SH-SY5Y (cell line): ENCODE results near the gene KIF18B.

Experiments
- GATA2 ChIP-seq: IDR thresholded peaks from 2 replicates; pipeline ENCODE4 v1.6.1; 2011; ENCODE audit warnings: mild to moderate bottlenecking, low read depth, low read length
- GATA3 ChIP-seq: IDR thresholded peaks from 2 replicates; pipeline ENCODE4 v1.6.1; 2011; ENCODE audit warnings: low read depth, mild to moderate bottlenecking, low read length, moderate library complexity

DNA sequence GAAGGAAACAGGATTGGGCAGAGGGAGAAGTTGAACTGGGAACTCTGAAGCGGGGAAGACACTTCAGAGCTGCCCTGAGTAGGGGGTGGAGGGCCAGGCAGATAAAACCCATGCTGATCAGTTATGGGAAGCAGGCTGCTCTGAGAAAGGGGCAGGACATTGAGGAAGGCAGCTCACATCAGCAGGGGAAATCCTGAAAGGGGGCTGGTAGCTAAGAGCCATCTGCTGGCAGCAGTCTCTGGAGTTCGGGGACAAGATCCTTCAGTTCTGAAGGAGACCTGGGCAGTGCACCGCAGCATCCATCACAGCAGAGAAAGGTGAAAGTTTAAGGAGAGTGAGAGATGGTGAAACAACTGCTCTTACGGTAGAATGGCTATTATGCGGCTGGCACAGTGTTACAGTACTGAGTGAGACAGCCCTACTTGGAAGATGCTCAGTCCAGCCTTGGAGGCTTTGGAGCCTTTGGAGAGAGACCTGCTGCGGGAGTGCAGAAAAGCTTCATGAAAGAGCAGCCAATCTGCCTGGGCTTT lies 5.4 kb upstream of the KIF18B start:
- TF ChIP-seq GATA2 (no peak), GATA3 (no peak)
